HFFc6 (cell line): ENCODE measurements around the gene EPN2. TPM values are rescaled to one million over a fixed set of nuclear protein-coding genes. Genes with fewer than 3 reads are reported as not detected.
A peak's percentile ranks its signal among the peaks of the same experiment; 100 is the strongest.

Experiments used
- DNase-seq: peaks from one replicate; pipeline ENCODE4 v3.0.0-alpha.2; 2018
- H3K27ac Mint-ChIP-seq: 2 replicates; pipeline ENCODE4 v1.8.0; 2020; ENCODE audit warnings: mild to moderate bottlenecking, mixed read lengths
- H3K27me3 Mint-ChIP-seq: 2 replicates; pipeline ENCODE4 v1.8.0; 2021; ENCODE audit warnings: mild to moderate bottlenecking, moderate library complexity, mixed read lengths; ENCODE audit not compliant: insufficient read depth
- H3K36me3 Mint-ChIP-seq: 2 replicates; pipeline ENCODE4 v1.8.0; 2021; ENCODE audit warnings: low read depth, mixed read lengths
- H3K4me1 Mint-ChIP-seq: 2 replicates; pipeline ENCODE4 v1.8.0; 2020; ENCODE audit warnings: low read depth, mixed read lengths
- H3K4me3 Mint-ChIP-seq: 2 replicates; pipeline ENCODE4 v1.8.0; 2020; ENCODE audit warnings: mild to moderate bottlenecking, moderate library complexity, mixed read lengths
- H3K9me3 Mint-ChIP-seq: 2 replicates; pipeline ENCODE4 v1.8.0; 2020; ENCODE audit warnings: mild to moderate bottlenecking, mixed read lengths
- CTCF ChIP-seq: fragments of 200-600 bp; sonication (generic); IDR thresholded peaks from 2 replicates; pipeline ENCODE4 v1.5.0; 2021; ENCODE audit warnings: antibody characterized with exemption, mild to moderate bottlenecking
- total RNA-seq, 6 experiments: library from RNA; stranded (reverse); fragmentation: NEBNext Ultra II Directional; extraction: Animal tissue kit (Norgen Biotek cat#: 25700); gene quantifications; 2 replicates in 1 of 6; 3 replicates in 5 of 6; pipeline ENCODE4 v1.2.3, GENCODE V29; 2021

EPN2 gene
- total RNA-seq, 6 experiments from 2014 or later, result 40.1 to 47.4 (median 42.7) TPM

GRCh38 chr17:19363114-19363438 lies 125.9 kb downstream of the EPN2 start:
- no peak overlapping the region for H3K27ac Mint-ChIP-seq
- H3K9me3 Mint-ChIP-seq, result no peaks in the 10 kb centered on the region
- H3K36me3 Mint-ChIP-seq, result peaks cover 16% of the 10 kb centered on the region
- H3K4me1 Mint-ChIP-seq, result peaks cover 27% of the 10 kb centered on the region
- H3K27me3 Mint-ChIP-seq, result peaks cover 4% of the 10 kb centered on the region
- peak overlapping the region; percentile 94 for H3K4me3 Mint-ChIP-seq
- peak; percentile 52 for TF ChIP-seq CTCF
- no peak for DNase-seq

GRCh38 chr17:19363460-19364035 lies 126.4 kb downstream of the EPN2 start:
- H3K27me3 Mint-ChIP-seq, result peaks cover 4% of the 10 kb centered on the region
- no peak overlapping the region for H3K4me3 Mint-ChIP-seq
- peaks cover 31% of the 10 kb centered on the region for H3K4me1 Mint-ChIP-seq
- H3K27ac Mint-ChIP-seq, result no peak overlapping the region
- no peak for TF ChIP-seq CTCF
- no peaks in the 10 kb centered on the region for H3K9me3 Mint-ChIP-seq
- peaks cover 11% of the 10 kb centered on the region for H3K36me3 Mint-ChIP-seq
- DNase-seq, result no peak

GRCh38 chr17:19364699-19365498 lies 127.7 kb downstream of the EPN2 start:
- DNase-seq, result no peak
- no peak for TF ChIP-seq CTCF
- H3K4me1 Mint-ChIP-seq, result peaks cover 39% of the 10 kb centered on the region
- peaks cover 4% of the 10 kb centered on the region for H3K27me3 Mint-ChIP-seq
- H3K4me3 Mint-ChIP-seq, result no peak overlapping the region
- no peaks in the 10 kb centered on the region for H3K9me3 Mint-ChIP-seq
- no peak overlapping the region for H3K27ac Mint-ChIP-seq
- no peaks in the 10 kb centered on the region for H3K36me3 Mint-ChIP-seq

- peaks cover 39% of the 10 kb centered on the region for H3K4me1 Mint-ChIP-seq
- H3K9me3 Mint-ChIP-seq, result no peaks in the 10 kb centered on the region
Observed at GRCh38 chr17:19365499-19365817, 128.3 kb downstream of the EPN2 start.

GRCh38 chr17:19365833-19366636 lies 128.9 kb downstream of the EPN2 start:
- Mint-ChIP-seq H3K27me3 (peaks cover 4% of the 10 kb centered on the region), H3K4me1 (peaks cover 38% of the 10 kb centered on the region), H3K27ac (no peak overlapping the region), H3K9me3 (no peaks in the 10 kb centered on the region), H3K4me3 (no peak overlapping the region), H3K36me3 (no peaks in the 10 kb centered on the region)
- no peak for TF ChIP-seq CTCF
- DNase-seq, result no peak

More at GRCh38 chr17:19365499-19365817, 128.3 kb downstream of the EPN2 start:
- Mint-ChIP-seq H3K27ac (no peak overlapping the region), H3K36me3 (no peaks in the 10 kb centered on the region), H3K4me3 (no peak overlapping the region), H3K27me3 (peaks cover 4% of the 10 kb centered on the region)
- no peak for TF ChIP-seq CTCF
- DNase-seq, result no peak
